Measurements from ENCODE around the gene HOXA3. TPM values are rescaled to one million over a fixed set of nuclear protein-coding genes. Genes with fewer than 3 reads are reported as not detected.

The HOXA3 gene
- total RNA-seq, 1 experiment from 2014 or later, result 9.2 TPM

GRCh38 chr7:27186668-27187474, 34.5 kb upstream of the HOXA3 start (continued):
- TF ChIP-seq, protein P1, sequence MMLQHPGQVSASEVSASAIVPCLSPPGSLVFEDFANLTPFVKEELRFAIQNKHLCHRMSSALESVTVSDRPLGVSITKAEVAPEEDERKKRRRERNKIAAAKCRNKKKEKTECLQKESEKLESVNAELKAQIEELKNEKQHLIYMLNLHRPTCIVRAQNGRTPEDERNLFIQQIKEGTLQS (IDR thresholded peaks at IDR 0.05), result no peak

- H3K4me1 ChIP-seq (ENCODE audit: control insufficient read depth in 1 of 2, insufficient read depth in 2 of 2, low read length in 2 of 2), result peaks cover 18 to 32% of the 10 kb centered on the region in 2 experiments
- H3K36me3 ChIP-seq (ENCODE audit: control insufficient read depth in 1 of 2, insufficient read depth in 2 of 2, low read length in 2 of 2), result no peaks in the 10 kb centered on the region
- no peak overlapping the region for H3K9ac ChIP-seq (ENCODE audit: low read length)
- H4K20me1 ChIP-seq (ENCODE audit: insufficient read depth), result no peaks in the 10 kb centered on the region
- no peaks in the 10 kb centered on the region for H3K27me3 ChIP-seq (ENCODE audit: insufficient read depth, low read length)
- peaks cover 19% of the 10 kb centered on the region; the same call in 1 of the 2 replicates for H3K79me2 ChIP-seq (ENCODE audit: insufficient read depth, low read length)
- H3K27ac ChIP-seq (ENCODE audit: low read depth, low read length), result no peak overlapping the region
- BruUV-seq (replicated peaks), result no TSS peak
- ATAC-seq (no peak), DNase-seq (ENCODE audit: low read depth, low spot score) (no peak)
- intact Hi-C loops (cut with micrococcal nuclease), result no loop called here
- H2AFZ ChIP-seq (ENCODE audit: low read depth, low read length, poor library complexity, severe bottlenecking), result no peak overlapping the region
- RAD21 ChIA-PET (ENCODE audit: low non-redundant PET in 1 of 2, low total read pairs in 2 of 2, uncharacterized antibody in 2 of 2, unreplicated experiment in 2 of 2), result no interaction called here
- TF ChIP-seq EZH2phosphoT487 (IDR thresholded peaks at IDR 0.05; ENCODE audit: borderline replicate concordance) (no peak), RAD21 (IDR thresholded peaks at IDR 0.05; ENCODE audit: low read depth) (no peak), CEBPB (IDR thresholded peaks at IDR 0.05; ENCODE audit: low read depth) (no peak)
- POLR2A ChIA-PET, result interaction anchor here (1.1 kb wide), 1 partner anchor 15 kb away, joined by 3 read pairs; no protein-coding TSS in a partner anchor
- CTCF ChIA-PET, result interaction anchor here (2.0 to 2.2 kb wide), 2 partner anchors 10 to 908 kb away, joined by 7 to 8 read pairs; no protein-coding TSS in a partner anchor
- H3K9me3 ChIP-seq (ENCODE audit: control insufficient read depth in 1 of 2, insufficient read depth in 1 of 2, low read depth in 1 of 2, low read length in 2 of 2), result no peaks in the 10 kb centered on the region
- H3K4me2 ChIP-seq (ENCODE audit: low read length), result peak overlapping the region; percentile 100; the same call in 1 of the 2 replicates
- H3K4me3 ChIP-seq (replicated peaks in 1 of 2; ENCODE audit: low read depth in 1 of 2, low read length in 2 of 2), result no peak overlapping the region
- no peaks in the 10 kb centered on the region for H3K9me2 ChIP-seq (ENCODE audit: insufficient read depth)
Measured at GRCh38 chr7:27185854-27186667, 33.7 kb upstream of the HOXA3 start.

Measured in HCT116 (cell line).